Measurements from ENCODE around the gene TUBGCP6. TPM values are rescaled to one million over a fixed set of nuclear protein-coding genes. Genes with fewer than 3 reads are reported as not detected.
"Not testable (repeated sequence)": the region's sequence is repeated elsewhere in the genome, so short reads cannot be mapped to it uniquely, and the experiment has no call there.

The TUBGCP6 gene
- total RNA-seq, 2 donors from 2014 or later, result 20.4 to 22.0 TPM

DNA sequence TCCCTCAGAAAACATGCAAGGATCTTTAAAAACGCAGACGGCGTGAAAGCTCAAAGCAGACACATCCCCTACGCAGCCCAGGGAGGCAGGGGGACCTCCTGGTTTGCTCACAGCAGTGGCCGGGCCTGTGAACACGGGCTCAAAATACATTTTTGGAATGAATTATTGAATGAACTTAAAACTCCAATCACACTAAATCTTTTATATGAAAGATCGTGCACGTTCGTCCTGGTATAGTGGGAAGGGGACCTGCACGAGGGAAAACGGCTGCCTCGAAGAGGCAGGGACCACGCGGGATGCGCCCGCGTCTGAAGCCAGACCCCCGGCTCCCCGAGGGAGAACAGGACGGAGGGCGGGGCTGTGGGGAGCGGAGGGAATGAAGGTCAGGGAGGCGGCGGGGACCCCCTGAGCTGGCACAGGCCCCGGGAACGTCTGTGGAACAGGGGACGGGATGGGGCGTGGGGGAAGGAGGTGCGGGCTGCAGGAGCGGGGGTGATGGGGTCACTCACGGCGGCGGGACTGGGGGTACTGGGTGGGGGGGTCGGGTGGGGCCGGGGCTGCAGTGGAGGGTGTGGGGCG is 75.6 kb downstream of the TUBGCP6 start:
- DNase-seq (no peak), ATAC-seq (no peak)
- intact Hi-C loops (cut with DNase I), result no loop called here

DNA sequence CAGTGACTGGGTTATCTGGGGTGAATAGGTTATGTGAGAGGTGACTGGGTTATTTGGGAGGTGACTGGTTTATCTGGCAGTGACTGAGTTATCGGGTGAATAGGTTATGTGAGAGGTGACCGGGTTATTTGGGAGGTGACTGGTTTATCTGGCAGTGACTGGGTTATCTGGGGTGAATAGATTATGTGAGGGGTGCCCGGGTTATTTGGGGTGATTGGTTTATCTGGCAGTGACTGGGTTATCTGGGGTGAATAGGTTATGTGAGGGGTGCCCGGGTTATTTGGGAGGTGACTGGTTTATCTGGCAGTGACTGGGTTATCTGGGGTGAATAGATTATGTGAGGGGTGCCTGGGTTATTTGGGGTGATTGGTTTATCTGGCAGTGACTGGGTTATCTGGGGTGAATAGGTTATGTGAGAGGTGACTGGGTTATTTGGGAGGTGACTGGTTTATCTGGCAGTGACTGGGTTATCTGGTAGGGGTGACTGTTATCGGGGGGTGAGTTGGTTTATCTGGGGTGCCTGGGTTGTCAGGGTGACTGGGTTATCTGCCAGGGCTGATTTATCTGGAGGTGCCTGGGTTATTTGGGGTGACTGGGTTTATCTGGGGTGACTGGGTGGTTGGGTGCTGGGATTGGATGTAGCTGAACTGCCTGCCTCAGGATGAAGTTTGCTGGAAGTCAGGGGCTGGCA is 76.2 kb downstream of the TUBGCP6 start:
- ATAC-seq; DNase-seq; intact Hi-C loops (cut with DNase I): not testable (repeated sequence)

DNA sequence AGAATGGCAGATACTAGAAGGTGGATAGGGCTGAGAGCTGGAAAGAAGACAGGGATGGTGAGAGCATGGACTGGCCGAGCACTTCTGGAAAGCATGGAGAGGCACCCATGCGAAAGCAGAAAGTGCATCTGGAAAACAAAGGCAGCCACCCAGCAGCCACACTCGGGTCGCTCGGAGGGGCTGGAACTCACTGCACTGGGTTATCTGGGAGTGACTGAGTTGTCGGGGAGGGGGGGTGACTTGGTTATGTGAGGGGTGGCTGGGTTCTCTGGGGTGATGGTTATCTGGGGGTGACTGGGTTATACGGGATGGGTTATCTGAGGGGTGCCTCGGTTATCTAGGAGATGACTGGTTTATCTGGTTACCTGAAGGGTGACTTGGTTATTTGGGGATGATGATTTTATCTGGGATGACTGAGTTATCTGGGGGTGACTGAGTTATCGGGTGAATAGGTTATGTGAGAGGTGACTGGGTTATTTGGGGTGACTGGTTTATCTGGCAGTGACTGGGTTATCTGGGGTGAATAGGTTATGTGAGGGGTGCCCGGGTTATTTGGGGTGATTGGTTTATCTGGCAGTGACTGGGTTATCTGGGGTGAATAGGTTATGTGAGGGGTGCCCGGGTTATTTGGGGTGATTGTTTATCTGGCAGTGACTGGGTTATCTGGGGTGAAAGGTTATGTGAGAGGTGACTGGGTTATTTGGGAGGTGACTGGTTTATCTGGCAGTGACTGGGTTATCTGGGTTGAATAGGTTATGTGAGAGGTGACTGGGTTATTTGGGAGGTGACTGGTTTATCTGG is 76.9 kb downstream of the TUBGCP6 start:
- ATAC-seq (no peak), DNase-seq (no peak)
- intact Hi-C loops (cut with DNase I), result no loop called here

Other genes with a start within 250 kb of the TUBGCP6 start
- gene IL17REL, start 232.3 kb downstream of the TUBGCP6 start, total RNA-seq, result not detected
- gene TTLL8, start 186.7 kb downstream of the TUBGCP6 start, total RNA-seq, result not detected
- under 1 TPM; 0.29 to 0.41 TPM for gene MLC1, start 159.6 kb downstream of the TUBGCP6 start, total RNA-seq
- 1 to 10 TPM in 1 of 2 donors, under 1 TPM in 1; 0.71 to 1.2 TPM for gene MOV10L1, start 155.0 kb downstream of the TUBGCP6 start, total RNA-seq
- gene PANX2, start 74.3 kb downstream of the TUBGCP6 start, total RNA-seq, result 1 to 10 TPM in 1 of 2 donors, under 1 TPM in 1; 0.89 to 1.1 TPM
- gene TRABD, start 59.1 kb downstream of the TUBGCP6 start, total RNA-seq, result 10 to 100 TPM; 19.6 to 26.1 TPM
- gene SELENOO, start 44.0 kb downstream of the TUBGCP6 start, total RNA-seq, result 10 to 100 TPM; 11.7 to 15.0 TPM
- gene HDAC10, start 6.2 kb upstream of the TUBGCP6 start, total RNA-seq, result 10 to 100 TPM; 11.2 to 14.2 TPM
- gene MAPK12, start 16.7 kb upstream of the TUBGCP6 start, total RNA-seq, result 10 to 100 TPM; 13.2 to 14.7 TPM
- gene MAPK11, start 25.4 kb upstream of the TUBGCP6 start, total RNA-seq, result 10 to 100 TPM; 13.3 to 15.4 TPM
- gene PLXNB2, start 62.6 kb upstream of the TUBGCP6 start, total RNA-seq, result 10 to 100 TPM; 76.2 to 91.5 TPM
- gene DENND6B, start 82.0 kb upstream of the TUBGCP6 start, total RNA-seq, result 1 to 10 TPM; 2.4 TPM
- 10 to 100 TPM; 40.6 to 46.2 TPM for gene PPP6R2, start 98.3 kb upstream of the TUBGCP6 start, total RNA-seq
- gene SBF1, start 230.0 kb upstream of the TUBGCP6 start, total RNA-seq, result 10 to 100 TPM; 44.9 to 54.4 TPM
- under 1 TPM; 0.15 to 0.52 TPM for gene ADM2, start 236.5 kb upstream of the TUBGCP6 start, total RNA-seq
- gene MIOX, start 241.8 kb upstream of the TUBGCP6 start, total RNA-seq, result not detected

Measured in left cardiac atrium (tissue), 4 donors.